ENCODE measurements around the gene PNKP.
A peak's percentile ranks its signal among the peaks of the same experiment; 100 is the strongest.
"Not testable (repeated sequence)": the region's sequence is repeated elsewhere in the genome, so short reads cannot be mapped to it uniquely, and the experiment has no call there.

Gene PNKP

DNA sequence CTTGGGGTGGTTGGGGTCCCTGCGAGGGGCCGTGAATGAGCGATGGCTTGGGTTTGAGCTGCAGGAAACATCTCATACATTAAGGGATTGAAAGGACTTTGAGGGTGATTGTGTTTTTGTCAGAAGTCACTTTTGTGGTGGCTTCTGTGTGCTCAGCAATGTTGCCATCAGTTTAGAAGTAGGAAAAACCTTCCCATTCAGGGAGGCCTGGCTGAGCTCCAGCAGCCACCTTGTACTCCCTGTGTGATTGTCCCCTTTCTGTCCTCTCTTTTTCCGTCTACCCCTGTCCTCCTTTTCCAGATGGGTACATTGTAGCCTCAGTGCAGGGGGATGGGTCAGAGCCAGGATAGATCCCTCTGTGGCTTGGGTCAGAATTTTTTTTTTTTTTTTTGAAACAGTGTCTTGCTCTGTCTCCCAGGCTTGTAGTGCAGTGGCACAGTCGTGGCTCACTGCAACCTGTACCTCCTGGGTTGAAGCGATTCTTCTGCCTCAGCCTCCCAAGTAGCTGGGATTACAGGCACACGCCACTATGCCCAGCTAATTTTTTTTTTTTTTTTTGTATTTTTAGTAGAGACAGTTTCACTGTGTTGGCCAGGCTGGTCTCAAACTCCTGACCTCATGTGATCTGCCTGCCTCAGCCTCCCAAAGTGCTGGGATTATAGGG, 47.8 kb downstream of the PNKP start:
- peak overlapping the region in 4 of 7 experiments; percentile 77 to 93 (median 92) for H3K4me3 ChIP-seq (ENCODE audit: control insufficient read depth in 1 of 7, extremely low read depth in 1 of 7, insufficient read depth in 4 of 7, low read depth in 2 of 7, low read length in 6 of 7)
- H3K4me1 ChIP-seq (ENCODE audit: control extremely low read depth in 1 of 4, control insufficient read depth in 4 of 4, insufficient read depth in 4 of 4, low read length in 3 of 4) = peaks cover 0 to 19% (median 13%) of the 10 kb centered on the region in 4 experiments
- CTCF ChIA-PET = interaction anchor here (1.0 to 1.4 kb wide), 2 partner anchors 25 to 46 kb away, joined by 3 to 4 read pairs; no protein-coding TSS in a partner anchor
- H3K9me3 ChIP-seq (ENCODE audit: control extremely low read depth in 1 of 5, control insufficient read depth in 4 of 5, insufficient read depth in 2 of 5, low read depth in 1 of 5, low read length in 4 of 5); DNase-seq; H3K27me3 ChIP-seq (replicated peaks in 2 of 5; ENCODE audit: control insufficient read depth in 4 of 5, insufficient read depth in 5 of 5, low read length in 4 of 5); POLR2A ChIA-PET: not testable (repeated sequence)
- 98% methylated on average over 6 of the region's 7 CpGs for WGBS (ENCODE audit: insufficient coverage)
- H3K27ac ChIP-seq (ENCODE audit: insufficient read depth in 1 of 2, low read depth in 1 of 2, low read length in 2 of 2, poor library complexity in 1 of 2, severe bottlenecking in 2 of 2) = peak overlapping the region; percentile 25 to 99
- peaks cover 8 to 33% (median 19%) of the 10 kb centered on the region in 4 experiments for H3K36me3 ChIP-seq (ENCODE audit: control insufficient read depth in 4 of 4, insufficient read depth in 4 of 4, low read length in 3 of 4)

DNA sequence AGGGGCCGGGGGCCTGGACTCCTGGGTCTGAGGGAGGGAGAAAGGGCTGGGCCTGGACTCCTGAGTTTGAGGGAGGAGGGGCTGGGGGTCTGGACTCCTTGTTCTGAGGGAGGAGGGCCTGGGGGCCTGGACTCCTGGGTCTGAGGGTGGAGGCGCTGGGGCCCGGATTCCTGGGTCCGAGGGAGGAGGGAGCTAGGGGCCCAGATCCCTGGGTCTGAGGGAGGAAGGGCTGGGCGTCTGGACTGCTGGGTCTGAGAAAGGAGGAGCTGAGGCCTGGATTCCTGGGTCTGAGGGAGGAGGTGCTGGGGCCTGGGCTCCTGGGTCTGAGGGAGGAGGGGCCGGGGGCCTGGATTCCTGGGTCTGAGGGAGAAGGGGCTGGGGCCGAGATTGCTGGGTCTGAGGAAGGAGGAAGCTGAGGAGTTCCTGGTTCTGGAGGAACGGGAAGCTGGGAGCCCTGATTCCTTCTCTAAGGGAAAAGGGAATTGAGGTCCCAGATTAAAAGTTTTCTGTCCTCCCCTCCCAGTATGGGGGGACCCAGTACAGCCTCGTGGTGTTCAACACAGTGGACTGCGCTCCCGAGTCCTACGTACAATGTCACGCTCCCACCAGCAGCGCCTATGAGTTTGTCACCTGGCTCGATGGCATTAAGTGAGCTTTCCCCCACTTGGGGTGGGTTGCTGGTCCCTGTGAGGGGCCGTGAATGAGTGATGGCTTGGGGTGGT, 48.6 kb downstream of the PNKP start:
- peaks cover 3 to 25% (median 16%) of the 10 kb centered on the region in 4 experiments for H3K4me1 ChIP-seq (ENCODE audit: control extremely low read depth in 1 of 4, control insufficient read depth in 4 of 4, insufficient read depth in 4 of 4, low read length in 3 of 4)
- no peaks in the 10 kb centered on the region for H3K27me3 ChIP-seq (replicated peaks in 2 of 5; ENCODE audit: control insufficient read depth in 4 of 5, insufficient read depth in 5 of 5, low read length in 4 of 5)
- ChIA-PET POLR2A (interaction anchor here (1.0 to 1.3 kb wide), 2 partner anchors 12 to 46 kb away, joined by 3 to 4 read pairs; no protein-coding TSS in a partner anchor), CTCF (interaction anchor here (1.0 to 1.4 kb wide), 2 partner anchors 26 to 38 kb away, joined by 3 to 4 read pairs; no protein-coding TSS in a partner anchor)
- H3K9me3 ChIP-seq (ENCODE audit: control extremely low read depth in 1 of 5, control insufficient read depth in 4 of 5, insufficient read depth in 2 of 5, low read depth in 1 of 5, low read length in 4 of 5) = no peaks in the 10 kb centered on the region
- peak overlapping the region; percentile 77 to 99 (median 92) for H3K4me3 ChIP-seq (ENCODE audit: control insufficient read depth in 1 of 7, extremely low read depth in 1 of 7, insufficient read depth in 4 of 7, low read depth in 2 of 7, low read length in 6 of 7)
- 64% methylated on average over 11 of the region's 16 CpGs for WGBS (ENCODE audit: insufficient coverage)
- peaks cover 8 to 28% (median 16%) of the 10 kb centered on the region in 4 experiments for H3K36me3 ChIP-seq (ENCODE audit: control insufficient read depth in 4 of 4, insufficient read depth in 4 of 4, low read length in 3 of 4)
- peak overlapping the region; percentile 97 to 99 for H3K27ac ChIP-seq (ENCODE audit: insufficient read depth in 1 of 2, low read depth in 1 of 2, low read length in 2 of 2, poor library complexity in 1 of 2, severe bottlenecking in 2 of 2)
- no peak for DNase-seq

DNA sequence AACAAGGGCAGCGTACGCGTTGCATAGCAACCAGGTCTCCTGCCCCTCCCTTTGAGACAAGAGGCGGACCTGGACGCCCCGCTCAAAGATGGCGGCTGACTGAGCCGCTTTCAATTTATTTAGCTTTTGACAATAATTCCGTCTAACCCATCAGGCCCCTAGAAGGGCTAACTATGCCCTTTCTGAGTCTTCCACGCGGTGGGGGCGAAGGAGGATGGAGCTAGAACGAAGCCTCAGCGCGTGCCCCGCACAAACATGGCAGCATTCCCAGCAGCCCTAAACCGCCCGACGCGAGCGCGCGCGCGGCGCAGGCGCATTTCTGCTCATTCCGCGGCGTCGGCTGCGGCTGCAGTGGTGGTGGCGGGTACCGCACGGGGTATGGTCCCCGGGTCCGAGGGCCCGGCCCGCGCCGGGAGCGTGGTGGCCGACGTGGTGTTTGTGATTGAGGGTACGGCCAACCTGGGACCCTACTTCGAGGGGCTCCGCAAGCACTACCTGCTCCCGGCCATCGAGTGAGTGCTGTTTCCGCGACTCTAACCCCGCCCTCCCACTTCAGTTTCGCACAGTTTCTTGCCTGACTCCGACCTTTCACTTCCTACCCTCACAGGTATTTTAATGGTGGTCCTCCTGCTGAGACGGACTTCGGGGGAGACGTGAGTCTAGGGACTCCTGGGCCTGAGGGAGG, 49.3 kb downstream of the PNKP start, which contains the start of gene MED25:
Gene MED25 (plus strand): TSS at position 326 of the 685 bp plus-strand sequence. CDS start 53 bp downstream, at position 379.
- POLR2A ChIA-PET = interaction anchor here (1.0 to 1.3 kb wide), 2 partner anchors 13 to 47 kb away, joined by 3 to 4 read pairs; no protein-coding TSS in a partner anchor
- H3K27me3 ChIP-seq (replicated peaks in 2 of 5; ENCODE audit: control insufficient read depth in 4 of 5, insufficient read depth in 5 of 5, low read length in 4 of 5) = no peaks in the 10 kb centered on the region
- H3K4me1 ChIP-seq (ENCODE audit: control extremely low read depth in 1 of 4, control insufficient read depth in 4 of 4, insufficient read depth in 4 of 4, low read length in 3 of 4) = peaks cover 3 to 26% (median 16%) of the 10 kb centered on the region in 4 experiments
- CTCF ChIA-PET = interaction anchor here (1.0 to 1.4 kb wide), 2 partner anchors 26 to 39 kb away, joined by 3 to 4 read pairs; no protein-coding TSS in a partner anchor
- peak within 1 kb of the TSS; percentile 77 to 99 (median 92) for H3K4me3 ChIP-seq (ENCODE audit: control insufficient read depth in 1 of 7, extremely low read depth in 1 of 7, insufficient read depth in 4 of 7, low read depth in 2 of 7, low read length in 6 of 7)
- peak within 1 kb of the TSS; percentile 97 to 99 for H3K27ac ChIP-seq (ENCODE audit: insufficient read depth in 1 of 2, low read depth in 1 of 2, low read length in 2 of 2, poor library complexity in 1 of 2, severe bottlenecking in 2 of 2)
- DNase-seq = peak; percentile 88 to 93 (median 93)
- peaks cover 1 to 21% (median 10%) of the 10 kb centered on the region in 4 experiments for H3K36me3 ChIP-seq (ENCODE audit: control insufficient read depth in 4 of 4, insufficient read depth in 4 of 4, low read length in 3 of 4)
- 0% methylated on average over 49 of the region's 57 CpGs for WGBS (ENCODE audit: insufficient coverage)
- no peaks in the 10 kb centered on the region for H3K9me3 ChIP-seq (ENCODE audit: control extremely low read depth in 1 of 5, control insufficient read depth in 4 of 5, insufficient read depth in 2 of 5, low read depth in 1 of 5, low read length in 4 of 5)

DNA sequence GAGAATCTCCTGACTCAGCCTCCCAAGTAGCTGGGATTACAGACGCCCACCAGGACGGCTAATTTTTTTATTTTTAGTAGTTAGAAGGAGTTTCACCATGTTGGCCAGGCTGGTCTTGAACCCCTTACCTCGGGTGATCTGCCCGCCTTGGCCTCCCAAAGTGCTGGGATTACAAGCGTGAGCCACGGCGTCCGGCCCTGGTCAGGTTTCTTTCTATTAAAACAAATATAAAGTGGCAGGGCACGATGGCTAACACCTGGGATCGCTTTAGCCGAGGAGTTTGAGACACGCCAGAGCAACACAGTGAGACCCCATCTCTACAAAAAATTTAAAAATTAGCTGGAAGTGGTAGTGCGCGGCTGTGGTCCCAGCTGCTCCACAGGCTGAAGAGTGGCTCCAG, 50.8 kb downstream of the PNKP start:
- Histone ChIP-seq H3K4me1 (ENCODE audit: control extremely low read depth in 1 of 4, control insufficient read depth in 4 of 4, insufficient read depth in 4 of 4, low read length in 3 of 4) (peaks cover 3 to 36% (median 25%) of the 10 kb centered on the region in 4 experiments), H3K9me3 (ENCODE audit: control extremely low read depth in 1 of 5, control insufficient read depth in 4 of 5, insufficient read depth in 2 of 5, low read depth in 1 of 5, low read length in 4 of 5) (no peaks in the 10 kb centered on the region), H3K4me3 (ENCODE audit: control insufficient read depth in 1 of 7, extremely low read depth in 1 of 7, insufficient read depth in 4 of 7, low read depth in 2 of 7, low read length in 6 of 7) (peak overlapping the region in 2 of 7 experiments; percentile 77 to 99), H3K36me3 (ENCODE audit: control insufficient read depth in 4 of 4, insufficient read depth in 4 of 4, low read length in 3 of 4) (peaks cover 0 to 14% (median 6%) of the 10 kb centered on the region in 4 experiments), H3K27ac (ENCODE audit: insufficient read depth in 1 of 2, low read depth in 1 of 2, low read length in 2 of 2, poor library complexity in 1 of 2, severe bottlenecking in 2 of 2) (peak overlapping the region; percentile 97 to 99), H3K27me3 (replicated peaks in 2 of 5; ENCODE audit: control insufficient read depth in 4 of 5, insufficient read depth in 5 of 5, low read length in 4 of 5) (no peaks in the 10 kb centered on the region)
- CTCF ChIA-PET = no interaction called here
- no peak for DNase-seq
- WGBS (ENCODE audit: insufficient coverage) = 97% methylated on average over 6 of the region's 14 CpGs
- POLR2A ChIA-PET = no interaction called here

DNA sequence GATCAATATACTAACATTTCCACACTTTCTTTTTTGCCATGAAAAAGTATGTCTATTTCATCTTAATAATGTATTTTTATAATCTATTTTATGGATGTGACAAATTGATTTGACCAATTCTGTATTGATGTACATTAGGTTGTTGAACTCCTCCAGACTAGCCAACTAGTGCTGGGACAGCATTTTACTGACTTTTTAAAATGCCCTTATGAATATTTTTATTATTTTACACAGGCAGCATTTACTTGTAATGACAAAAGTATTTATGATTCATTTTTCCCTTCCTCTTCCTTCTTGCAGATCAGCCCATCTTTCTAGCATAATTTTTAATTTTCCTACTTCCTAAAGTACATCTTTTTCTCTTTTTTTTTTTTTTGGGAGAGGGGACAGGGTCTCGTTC, 53.4 kb downstream of the PNKP start:
- DNase-seq = no peak

DNA sequence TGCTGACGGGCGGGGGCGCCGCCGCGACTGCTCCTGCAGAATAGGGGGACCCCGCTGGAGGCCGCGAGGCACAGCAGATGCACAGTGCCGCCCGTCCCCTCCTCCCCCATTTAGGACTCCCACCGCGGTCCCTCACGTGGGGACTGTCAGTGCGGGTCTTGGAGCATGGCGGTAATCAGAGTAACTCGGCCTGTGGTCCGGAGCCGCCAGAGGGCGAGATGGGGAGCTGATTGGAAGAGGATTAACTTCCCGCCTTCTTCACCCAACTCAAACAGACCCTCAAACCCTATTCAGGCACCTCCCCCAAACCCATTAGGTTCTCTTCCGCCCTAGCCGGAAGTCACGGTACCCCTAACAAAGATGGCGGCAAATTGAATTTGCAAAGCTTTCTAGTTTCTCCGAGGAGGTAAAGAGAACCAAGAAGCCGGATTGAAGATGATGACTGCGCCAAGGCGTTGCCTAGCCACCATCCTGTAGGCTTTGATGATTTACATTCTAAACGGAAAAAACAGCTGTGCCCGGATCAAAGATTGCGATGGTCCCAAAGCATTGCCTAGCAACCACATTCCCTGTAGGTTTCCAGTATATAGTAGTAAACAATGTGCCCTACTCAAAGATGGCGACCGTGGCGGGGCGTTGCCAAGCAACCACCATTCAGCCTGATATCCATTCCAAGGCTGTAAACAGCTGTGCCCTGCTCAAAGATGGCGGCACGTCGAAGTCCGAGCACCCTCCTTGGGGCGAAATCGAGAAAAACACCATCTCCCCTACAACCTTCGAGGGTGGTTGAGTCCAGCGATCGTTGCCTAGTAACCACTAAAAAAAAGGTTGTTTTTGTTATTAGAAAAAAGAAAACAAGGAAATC, 54.1 kb downstream of the PNKP start, which contains the start of gene FUZ:
Gene FUZ (minus strand): TSS at position 296 of the 865 bp plus-strand sequence. CDS start 186 bp downstream, at position 110.
- peak; percentile 99 to 100 (median 99) for DNase-seq
- H3K36me3 ChIP-seq (ENCODE audit: control insufficient read depth in 4 of 4, insufficient read depth in 4 of 4, low read length in 3 of 4) = no peaks in the 10 kb centered on the region
- WGBS (ENCODE audit: insufficient coverage) = 0% methylated on average over 28 of the region's 45 CpGs
- POLR2A ChIA-PET = interaction anchor here (0.6 to 1.6 kb wide), 5 partner anchors 37 to 138 kb away, joined by 3 to 9 read pairs (median 3); partner anchors contain the start of genes AKT1S1, PTOV1 and TBC1D17
- H3K27me3 ChIP-seq (replicated peaks in 2 of 5; ENCODE audit: control insufficient read depth in 4 of 5, insufficient read depth in 5 of 5, low read length in 4 of 5) = no peaks in the 10 kb centered on the region
- peak within 1 kb of the TSS; percentile 60 to 100 (median 87) for H3K4me3 ChIP-seq (ENCODE audit: control insufficient read depth in 1 of 7, extremely low read depth in 1 of 7, insufficient read depth in 4 of 7, low read depth in 2 of 7, low read length in 6 of 7)
- H3K4me1 ChIP-seq (ENCODE audit: control extremely low read depth in 1 of 4, control insufficient read depth in 4 of 4, insufficient read depth in 4 of 4, low read length in 3 of 4) = peaks cover 6 to 42% (median 22%) of the 10 kb centered on the region in 4 experiments
- peak within 1 kb of the TSS; percentile 99 for H3K27ac ChIP-seq (ENCODE audit: insufficient read depth in 1 of 2, low read depth in 1 of 2, low read length in 2 of 2, poor library complexity in 1 of 2, severe bottlenecking in 2 of 2)
- CTCF ChIA-PET = interaction anchor here (0.7 to 3.5 kb wide), 5 partner anchors 31 to 96 kb away, joined by 3 to 8 read pairs (median 3); partner anchors contain the start of gene PTOV1
- H3K9me3 ChIP-seq (ENCODE audit: control extremely low read depth in 1 of 5, control insufficient read depth in 4 of 5, insufficient read depth in 2 of 5, low read depth in 1 of 5, low read length in 4 of 5) = no peaks in the 10 kb centered on the region

More for the DNA sequence above, 53.4 kb downstream of the PNKP start:
- H3K27ac ChIP-seq (ENCODE audit: insufficient read depth in 1 of 2, low read depth in 1 of 2, low read length in 2 of 2, poor library complexity in 1 of 2, severe bottlenecking in 2 of 2) = peak overlapping the region; percentile 99
- H3K4me1 ChIP-seq (ENCODE audit: control extremely low read depth in 1 of 4, control insufficient read depth in 4 of 4, insufficient read depth in 4 of 4, low read length in 3 of 4) = peaks cover 6 to 41% (median 24%) of the 10 kb centered on the region in 4 experiments
- H3K27me3 ChIP-seq (replicated peaks in 2 of 5; ENCODE audit: control insufficient read depth in 4 of 5, insufficient read depth in 5 of 5, low read length in 4 of 5) = no peaks in the 10 kb centered on the region
- H3K4me3 ChIP-seq (ENCODE audit: control insufficient read depth in 1 of 7, extremely low read depth in 1 of 7, insufficient read depth in 4 of 7, low read depth in 2 of 7, low read length in 6 of 7) = peak overlapping the region in 4 of 7 experiments; percentile 86 to 94 (median 89)
- H3K9me3 ChIP-seq (ENCODE audit: control extremely low read depth in 1 of 5, control insufficient read depth in 4 of 5, insufficient read depth in 2 of 5, low read depth in 1 of 5, low read length in 4 of 5) = no peaks in the 10 kb centered on the region
- ChIA-PET CTCF (interaction anchor here (0.9 kb wide), 1 partner anchor 37 kb away, joined by 3 read pairs; the partner anchor contains the start of gene PTOV1), POLR2A (interaction anchor here (0.7 to 1.6 kb wide), 3 partner anchors 36 to 729 kb away, joined by 3 to 9 read pairs (median 3); partner anchors contain the start of gene PTOV1)
- no peaks in the 10 kb centered on the region for H3K36me3 ChIP-seq (ENCODE audit: control insufficient read depth in 4 of 4, insufficient read depth in 4 of 4, low read length in 3 of 4)
- WGBS (ENCODE audit: insufficient coverage) = 100% methylated on average over 1 of the region's 1 CpG

Data from common myeloid progenitor, CD34-positive (primary cell).